Measurements from ENCODE around the gene RMP24.
"Not testable (repeated sequence)": the region's sequence is repeated elsewhere in the genome, so short reads cannot be mapped to it uniquely, and the experiment has no call there.

The RMP24 gene

GRCh38 chr18:36012891-36013290 is 40.4 kb downstream of the RMP24 start:
- TF ChIP-seq, protein P1, sequence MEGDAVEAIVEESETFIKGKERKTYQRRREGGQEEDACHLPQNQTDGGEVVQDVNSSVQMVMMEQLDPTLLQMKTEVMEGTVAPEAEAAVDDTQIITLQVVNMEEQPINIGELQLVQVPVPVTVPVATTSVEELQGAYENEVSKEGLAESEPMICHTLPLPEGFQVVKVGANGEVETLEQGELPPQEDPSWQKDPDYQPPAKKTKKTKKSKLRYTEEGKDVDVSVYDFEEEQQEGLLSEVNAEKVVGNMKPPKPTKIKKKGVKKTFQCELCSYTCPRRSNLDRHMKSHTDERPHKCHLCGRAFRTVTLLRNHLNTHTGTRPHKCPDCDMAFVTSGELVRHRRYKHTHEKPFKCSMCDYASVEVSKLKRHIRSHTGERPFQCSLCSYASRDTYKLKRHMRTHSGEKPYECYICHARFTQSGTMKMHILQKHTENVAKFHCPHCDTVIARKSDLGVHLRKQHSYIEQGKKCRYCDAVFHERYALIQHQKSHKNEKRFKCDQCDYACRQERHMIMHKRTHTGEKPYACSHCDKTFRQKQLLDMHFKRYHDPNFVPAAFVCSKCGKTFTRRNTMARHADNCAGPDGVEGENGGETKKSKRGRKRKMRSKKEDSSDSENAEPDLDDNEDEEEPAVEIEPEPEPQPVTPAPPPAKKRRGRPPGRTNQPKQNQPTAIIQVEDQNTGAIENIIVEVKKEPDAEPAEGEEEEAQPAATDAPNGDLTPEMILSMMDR (IDR thresholded peaks at IDR 0.05), result no peak
- TF ChIP-seq POLR2A (IDR thresholded peaks at IDR 0.05), result no peak
- 90 to 95% methylated on average over 2 of the region's 2 CpGs for WGBS, 2 donors
- no peak overlapping the region for H3K4me3 ChIP-seq
- no peaks in the 10 kb centered on the region for H3K27me3 ChIP-seq
- no peaks in the 10 kb centered on the region for H3K4me1 ChIP-seq
- no peaks in the 10 kb centered on the region for H3K9me3 ChIP-seq
- H3K36me3 ChIP-seq (ENCODE audit: low read depth, missing control alignments), result no peaks in the 10 kb centered on the region
- H3K27ac ChIP-seq, result no peak overlapping the region
- DNase-seq, result no peak
- intact Hi-C loops (cut with DNase I; ENCODE audit: low total_unique reads), result no loop called here

- TF ChIP-seq, protein P1 (IDR thresholded peaks at IDR 0.05), result no peak
- TF ChIP-seq POLR2A (IDR thresholded peaks at IDR 0.05), result no peak
- DNase-seq, result no peak
- Histone ChIP-seq H3K27me3 (no peaks in the 10 kb centered on the region), H3K4me1 (no peaks in the 10 kb centered on the region), H3K4me3 (no peak overlapping the region), H3K9me3 (no peaks in the 10 kb centered on the region), H3K36me3 (ENCODE audit: low read depth, missing control alignments) (no peaks in the 10 kb centered on the region), H3K27ac (no peak overlapping the region)
- intact Hi-C loops (cut with DNase I; ENCODE audit: low total_unique reads), result no loop called here
- 83 to 94% methylated on average over 3 of the region's 3 CpGs for WGBS, 2 donors
These were observed 43.1 kb downstream of the RMP24 start for GRCh38 chr18:36015629-36016028.

DNA sequence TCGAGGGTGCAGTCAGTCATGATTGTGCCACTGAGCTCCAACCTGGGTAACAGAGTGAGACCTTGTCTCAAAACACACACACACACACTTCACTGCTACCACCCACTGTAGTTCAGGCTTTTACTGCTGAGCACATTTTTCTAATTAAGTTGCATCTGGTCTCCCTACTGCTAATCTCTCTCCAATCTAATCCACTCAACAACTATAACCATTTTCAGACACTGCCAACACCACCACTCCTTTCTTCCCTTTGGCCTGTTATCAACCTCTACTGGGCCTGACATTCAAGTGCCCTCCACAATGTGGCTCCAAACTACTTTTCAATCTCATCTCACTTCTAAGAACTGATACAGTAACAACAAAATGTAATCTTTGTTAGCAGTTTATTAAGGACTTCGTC is 44.8 kb downstream of the RMP24 start:
- no peak for DNase-seq
- H3K4me3 ChIP-seq, result no peak overlapping the region
- TF ChIP-seq POLR2A (IDR thresholded peaks at IDR 0.05), result no peak
- TF ChIP-seq, protein P1 (IDR thresholded peaks at IDR 0.05), result no peak
- no peak overlapping the region for H3K27ac ChIP-seq
- no peaks in the 10 kb centered on the region for H3K27me3 ChIP-seq
- intact Hi-C loops (cut with DNase I; ENCODE audit: low total_unique reads), result no loop called here
- no peaks in the 10 kb centered on the region for H3K36me3 ChIP-seq (ENCODE audit: low read depth, missing control alignments)
- WGBS, 2 donors, result 60 to 73% methylated on average over 2 of the region's 2 CpGs
- no peaks in the 10 kb centered on the region for H3K4me1 ChIP-seq
- no peaks in the 10 kb centered on the region for H3K9me3 ChIP-seq

DNA sequence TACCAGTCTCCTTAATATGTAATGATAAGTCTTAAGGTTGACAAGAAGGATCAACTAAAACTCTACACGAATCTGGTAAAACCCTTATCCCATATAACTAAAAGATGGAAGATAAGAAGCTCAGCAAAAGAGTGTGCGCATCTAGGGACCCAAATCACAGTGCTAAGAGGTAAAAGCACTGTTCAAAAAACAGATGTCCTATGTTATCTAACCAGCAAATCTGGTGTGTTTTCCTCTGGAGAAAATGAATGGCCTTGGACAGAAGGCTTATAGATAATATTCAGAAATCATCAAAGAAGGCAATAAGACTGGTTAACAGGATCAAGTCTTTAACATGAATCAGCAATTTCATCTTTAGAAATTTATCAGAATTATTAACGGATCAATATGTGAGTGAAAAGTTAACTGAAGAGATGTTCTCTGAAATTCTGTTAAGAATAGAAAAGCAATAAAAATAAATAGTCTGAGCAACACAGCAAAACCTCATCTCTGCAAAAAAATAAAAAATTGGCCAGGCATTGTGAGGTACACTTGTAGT is 47.8 kb downstream of the RMP24 start:
- Histone ChIP-seq H3K4me1 (no peaks in the 10 kb centered on the region), H3K9me3 (no peaks in the 10 kb centered on the region), H3K4me3 (no peak overlapping the region), H3K27ac (no peak overlapping the region), H3K27me3 (no peaks in the 10 kb centered on the region), H3K36me3 (ENCODE audit: low read depth, missing control alignments) (no peaks in the 10 kb centered on the region)
- WGBS, 2 donors, result 88 to 91% methylated on average over 3 of the region's 3 CpGs
- DNase-seq, result no peak
- TF ChIP-seq, protein P1 (IDR thresholded peaks at IDR 0.05), result no peak
- no peak for TF ChIP-seq POLR2A (IDR thresholded peaks at IDR 0.05)
- intact Hi-C loops (cut with DNase I; ENCODE audit: low total_unique reads), result no loop called here

DNA sequence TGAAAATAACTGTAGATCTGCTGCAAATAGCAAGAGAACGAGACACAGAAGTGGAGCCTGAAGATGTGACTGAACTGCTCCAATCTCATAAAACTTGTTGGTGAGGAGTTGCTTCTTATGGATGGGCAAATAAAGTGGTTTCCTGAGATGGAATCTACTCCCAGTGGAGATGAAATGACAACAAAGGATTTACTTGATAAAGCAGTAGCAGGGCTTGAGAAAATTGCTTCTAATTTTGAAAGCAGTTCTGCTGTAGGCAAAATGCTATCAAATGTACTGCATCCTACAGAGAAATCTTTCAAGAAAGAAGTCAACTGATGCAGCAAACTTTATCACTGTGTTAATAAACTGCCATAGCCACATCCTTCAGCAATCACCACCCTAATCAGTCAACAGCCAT is 50.9 kb downstream of the RMP24 start:
- no peaks in the 10 kb centered on the region for H3K36me3 ChIP-seq (ENCODE audit: low read depth, missing control alignments)
- H3K4me1 ChIP-seq, result no peaks in the 10 kb centered on the region
- H3K27ac ChIP-seq, result no peak overlapping the region
- intact Hi-C loops (cut with DNase I; ENCODE audit: low total_unique reads), result no loop called here
- 90 to 100% methylated on average over 1 of the region's 1 CpG for WGBS, 2 donors
- H3K9me3 ChIP-seq, result no peaks in the 10 kb centered on the region
- no peaks in the 10 kb centered on the region for H3K27me3 ChIP-seq
- TF ChIP-seq, protein P1 (IDR thresholded peaks at IDR 0.05), result no peak
- no peak for TF ChIP-seq POLR2A (IDR thresholded peaks at IDR 0.05)
- H3K4me3 ChIP-seq, result no peak overlapping the region
- DNase-seq, result no peak

DNA sequence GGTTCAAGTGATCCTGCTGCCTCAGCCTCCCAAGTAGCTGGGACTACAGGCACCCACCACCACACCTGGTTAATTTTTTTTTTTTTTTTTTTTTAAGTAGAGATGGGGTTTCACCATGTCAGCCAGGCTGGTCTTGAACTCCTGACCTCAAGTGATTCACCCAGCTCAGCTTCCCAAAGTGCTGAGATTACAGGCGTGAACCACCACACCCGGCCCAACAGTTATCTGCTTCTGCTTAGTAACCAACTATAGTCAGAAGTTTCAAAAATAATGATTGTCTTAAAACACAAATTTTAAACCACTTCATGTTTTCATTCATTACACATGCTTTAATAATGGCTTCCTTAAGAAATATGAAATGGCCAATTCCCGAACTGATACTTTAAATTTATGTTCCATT is 51.8 kb downstream of the RMP24 start:
- WGBS, 2 donors, result 88 to 90% methylated on average over 3 of the region's 3 CpGs
- H3K9me3 ChIP-seq; H3K36me3 ChIP-seq (ENCODE audit: low read depth, missing control alignments); H3K27me3 ChIP-seq; intact Hi-C loops (cut with DNase I; ENCODE audit: low total_unique reads); H3K27ac ChIP-seq; DNase-seq; H3K4me3 ChIP-seq; H3K4me1 ChIP-seq: not testable (repeated sequence)

Data from testis (tissue), 2 donors.